HG03457 (cell line): ENCODE measurements around the gene TTC21A.

ENCODE experiments used
- ATAC-seq: cut with Tn5 transposase; IDR thresholded peaks from one replicate; pipeline ENCODE4 v1.9.1; 2021; ENCODE audit warnings: moderate number of reproducible peaks; ENCODE audit not compliant: unreplicated experiment

The TTC21A gene

DNA sequence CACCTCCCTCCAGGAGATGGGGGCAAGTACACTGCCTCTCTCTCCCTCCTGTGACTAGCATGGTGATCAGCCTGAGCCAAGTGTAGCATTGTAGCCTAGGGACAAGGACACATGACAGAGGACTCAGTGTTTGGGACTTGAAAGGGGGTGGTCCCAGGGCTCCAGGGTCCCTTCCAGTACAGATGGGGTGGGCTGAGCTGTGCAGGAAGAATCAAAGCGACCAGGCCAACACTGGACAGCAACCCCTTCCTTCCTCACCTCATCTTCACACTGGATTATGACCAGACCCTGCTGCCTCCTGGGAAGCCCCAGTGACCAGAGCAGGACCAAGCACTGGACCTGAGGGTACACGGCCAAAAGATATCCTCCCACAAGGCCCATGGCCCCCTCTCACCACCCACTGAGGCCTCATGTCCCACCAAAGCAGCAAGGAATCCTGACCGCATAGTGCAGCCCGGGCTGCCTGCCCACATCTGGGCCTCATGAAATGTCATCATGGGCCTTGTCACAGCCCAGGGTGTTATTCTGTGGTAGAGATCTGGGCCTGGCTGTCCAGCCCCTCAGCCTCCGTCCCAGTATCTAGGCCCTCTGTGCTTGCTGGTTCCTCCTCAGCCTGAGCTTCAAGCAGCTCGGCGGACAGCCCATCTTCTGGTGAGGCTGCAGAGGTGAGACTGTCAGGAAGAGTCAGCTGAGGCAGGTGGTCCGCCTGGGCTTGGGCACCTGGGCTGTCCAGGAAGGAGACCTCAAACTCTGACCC, 9.6 kb upstream of the TTC21A start:
- ATAC-seq, result no peak

DNA sequence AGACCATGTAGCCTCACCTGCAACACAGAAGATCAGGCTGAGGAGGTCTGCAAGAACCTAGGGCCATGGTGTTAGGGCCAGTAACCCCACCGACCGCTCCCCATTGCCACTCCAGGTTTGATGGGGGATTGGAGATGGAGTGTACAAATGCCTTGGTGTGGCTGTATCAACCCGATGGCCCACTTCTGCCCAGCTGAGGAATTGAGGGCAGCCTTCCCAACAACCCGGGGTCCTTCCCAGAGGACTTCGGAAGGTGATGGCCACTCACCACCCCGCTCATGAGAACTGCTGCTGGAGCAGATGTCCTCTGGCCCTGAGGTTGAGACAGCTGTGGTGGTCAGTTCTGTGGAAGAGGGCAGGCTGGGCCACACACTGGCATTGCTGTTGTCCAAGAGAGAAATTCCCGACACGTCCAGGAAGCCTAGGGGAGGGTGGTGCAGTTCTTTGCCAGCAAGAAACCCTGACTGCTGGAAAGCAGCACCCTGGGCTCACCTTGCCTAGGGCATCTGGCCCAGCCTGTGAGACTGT, 8.9 kb upstream of the TTC21A start:
- ATAC-seq, result no peak

DNA sequence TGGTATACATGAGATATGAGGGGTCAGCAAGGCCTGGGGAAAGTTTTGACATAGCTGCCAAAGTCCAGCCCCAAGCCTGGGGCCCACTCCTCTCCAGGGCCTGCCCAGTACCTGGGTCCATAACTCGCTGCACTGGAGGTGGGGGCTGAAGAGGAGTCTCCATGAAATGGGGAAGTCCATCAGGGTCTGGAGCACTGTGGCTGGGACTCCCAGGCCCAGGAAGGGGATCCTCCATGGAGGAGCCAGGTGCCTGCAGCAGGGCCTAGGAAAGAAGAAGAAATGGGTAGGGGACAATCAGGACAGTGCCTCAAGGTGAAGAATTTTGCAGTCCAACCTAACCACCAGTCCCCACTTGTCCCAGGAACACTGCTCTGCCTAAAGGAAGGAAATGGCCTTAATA, 8.2 kb upstream of the TTC21A start:
- ATAC-seq, result no peak

GRCh38 chr3:39099738-39100499, 7.6 kb upstream of the TTC21A start:
- no peak for ATAC-seq

DNA sequence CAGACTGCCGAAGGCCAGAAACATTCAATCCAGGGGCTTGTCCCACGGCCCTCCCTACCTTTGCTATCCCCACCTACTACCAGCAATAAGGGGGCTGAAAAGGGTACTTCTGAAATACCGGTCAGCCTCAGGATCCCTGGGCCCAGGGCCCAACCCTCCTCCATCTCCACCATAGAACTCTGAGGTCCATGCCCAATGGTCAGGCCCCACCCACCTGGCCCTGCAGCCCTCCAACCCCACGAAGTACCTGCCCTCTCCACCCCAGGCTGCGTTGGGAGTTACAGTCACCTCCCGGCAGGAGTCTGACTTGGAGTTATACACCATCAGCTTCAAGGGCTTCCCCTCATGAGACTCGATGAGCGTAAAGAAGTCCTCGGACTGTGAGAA, 7.0 kb upstream of the TTC21A start:
- ATAC-seq, result no peak

DNA sequence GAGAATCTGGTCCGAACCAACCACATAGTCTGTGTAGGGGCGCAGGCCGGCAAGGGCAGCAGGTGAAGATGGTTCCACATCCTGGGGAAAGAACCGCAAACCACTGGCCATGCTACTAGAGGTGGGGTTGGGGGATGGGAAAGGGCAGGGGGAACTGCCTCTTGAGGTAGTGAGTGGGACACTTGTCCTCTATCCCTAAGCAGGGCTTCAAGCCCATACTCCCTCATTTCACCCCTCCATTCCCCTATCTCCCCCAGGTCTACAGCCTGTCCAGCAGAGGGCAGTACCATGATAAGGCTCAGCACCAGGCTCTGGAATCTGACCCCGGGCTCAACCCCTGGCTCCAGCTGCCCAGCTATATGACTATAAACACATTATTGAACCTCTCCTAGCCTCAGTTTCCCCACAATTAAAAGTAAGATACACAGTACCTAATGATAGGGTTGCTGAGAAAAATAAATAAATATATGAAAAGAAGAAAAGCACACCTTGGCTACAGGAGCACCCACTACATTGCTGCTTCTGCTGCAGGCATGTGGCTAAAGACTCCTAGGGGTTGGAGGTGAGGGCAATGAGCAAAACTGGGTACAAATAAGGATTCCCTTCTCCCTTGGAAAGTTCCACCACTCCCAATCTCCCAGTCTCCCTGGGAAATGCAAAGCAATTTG, 6.3 kb upstream of the TTC21A start:
- no peak for ATAC-seq

- no peak for ATAC-seq
Observed at GRCh38 chr3:39102504-39103323, 4.8 kb upstream of the TTC21A start.

- no peak for ATAC-seq
Observed at GRCh38 chr3:39103324-39103693, 4.2 kb upstream of the TTC21A start.

DNA sequence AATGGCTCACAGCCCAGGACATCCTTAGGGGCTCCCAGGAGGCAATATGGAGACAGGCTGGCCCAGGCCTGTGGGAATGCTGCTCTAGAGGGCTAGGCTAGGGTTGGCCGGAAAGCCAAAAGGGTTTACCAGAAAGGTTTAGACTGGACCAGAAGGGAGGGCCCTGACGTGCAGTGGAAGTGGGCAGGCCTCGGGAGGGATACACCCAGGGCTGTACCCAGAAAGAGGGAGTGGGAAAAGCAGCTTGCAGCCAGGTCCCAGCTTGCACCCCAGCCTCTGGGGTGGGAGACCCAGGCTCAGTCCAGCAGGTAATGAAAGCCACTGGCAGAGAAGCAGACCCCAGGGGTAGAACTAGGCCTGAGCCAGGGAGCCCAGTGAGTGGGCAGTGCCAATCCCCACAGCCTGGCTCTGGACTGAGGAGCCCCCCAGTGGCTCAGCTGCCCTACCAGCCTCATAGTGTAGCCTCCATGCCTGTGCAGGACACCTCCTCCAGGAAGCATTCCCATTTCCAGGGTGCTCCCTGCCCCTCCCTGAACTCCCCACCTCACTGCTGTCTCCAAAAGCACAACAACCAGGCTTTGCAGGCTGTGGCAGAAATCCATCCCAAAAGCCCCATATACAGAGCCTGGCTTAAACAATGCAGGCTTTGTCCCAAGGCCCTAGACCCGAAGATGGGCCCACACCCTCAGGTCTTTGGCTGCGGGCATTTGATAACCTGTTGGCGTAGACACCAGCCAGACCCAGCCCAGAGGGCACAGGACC, 3.5 kb upstream of the TTC21A start:
- no peak for ATAC-seq

- ATAC-seq, result no peak
Observed at GRCh38 chr3:39104961-39105686, 2.4 kb upstream of the TTC21A start.

DNA sequence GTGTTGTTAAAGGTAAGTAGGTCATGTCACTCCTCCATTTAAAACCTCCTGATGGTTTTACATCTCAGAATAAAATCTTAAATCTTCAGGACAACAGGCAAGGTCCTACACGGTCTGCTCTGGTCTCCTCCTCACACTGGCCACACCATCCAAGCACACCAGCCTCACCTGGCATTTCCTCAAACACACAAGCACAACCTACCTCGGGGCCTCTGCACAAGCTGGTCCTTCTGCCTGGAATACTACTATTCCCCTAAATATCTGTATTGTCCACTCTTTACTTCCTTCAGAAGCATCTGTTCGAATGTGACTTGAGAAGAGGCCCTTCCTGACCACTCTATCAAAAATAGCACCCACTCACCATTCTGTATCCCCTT, 1.8 kb upstream of the TTC21A start:
- no peak for ATAC-seq

GRCh38 chr3:39106281-39106811, 1.1 kb upstream of the TTC21A start:
- ATAC-seq, result no peak

DNA sequence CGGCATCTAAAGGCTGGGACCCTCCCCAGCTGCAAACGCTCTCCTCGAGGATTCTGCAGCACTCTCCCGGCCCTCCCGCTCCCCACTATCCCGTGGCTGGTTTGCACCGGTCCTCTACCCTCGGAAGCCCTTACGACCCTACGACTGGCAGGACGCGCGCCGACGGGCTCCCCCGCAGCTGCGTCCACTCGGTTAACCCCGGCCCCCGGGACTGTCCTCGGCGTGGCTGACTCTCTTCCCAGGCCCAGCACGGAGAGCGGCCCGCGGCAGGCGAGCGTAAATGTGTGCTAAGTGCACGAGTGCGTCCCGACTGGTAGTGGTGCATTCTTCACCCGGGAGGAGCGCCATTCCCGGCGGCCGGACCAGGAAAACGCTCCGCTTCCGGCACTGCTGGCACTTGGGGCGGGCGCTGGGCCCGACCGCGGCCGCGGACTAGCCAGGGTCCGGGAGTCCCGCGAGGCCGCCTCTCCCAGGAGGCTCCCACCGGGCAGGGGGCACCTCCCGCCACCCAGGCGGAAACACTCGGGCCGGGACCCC, 561 bp upstream of the TTC21A start:
- ATAC-seq, result peak; percentile 1

DNA sequence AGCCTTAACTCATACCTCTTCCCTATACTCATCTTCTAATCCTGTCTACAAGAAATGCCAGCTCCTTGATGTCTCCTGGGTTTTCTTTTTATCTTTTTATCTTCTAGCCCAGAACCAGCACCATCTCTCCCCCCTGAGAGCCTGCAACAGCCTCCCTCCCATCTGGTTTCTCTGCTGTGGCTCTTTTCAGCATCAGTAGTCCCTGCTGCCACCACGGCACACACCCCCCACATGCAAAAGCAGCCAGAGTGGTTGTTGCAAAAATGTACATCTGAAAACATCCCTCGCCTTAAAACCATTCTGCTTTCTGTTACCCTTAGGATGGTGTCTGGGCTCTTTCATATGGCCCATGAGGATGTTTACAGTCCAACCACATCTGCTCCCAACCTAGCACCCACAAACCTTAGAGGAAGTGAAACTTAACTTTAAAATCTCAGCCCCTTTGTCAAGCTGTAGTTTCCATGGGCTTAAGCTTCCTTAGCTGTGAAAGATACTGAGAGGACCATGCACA, 775 bp downstream of the TTC21A start:
- peak; percentile 84 for ATAC-seq

DNA sequence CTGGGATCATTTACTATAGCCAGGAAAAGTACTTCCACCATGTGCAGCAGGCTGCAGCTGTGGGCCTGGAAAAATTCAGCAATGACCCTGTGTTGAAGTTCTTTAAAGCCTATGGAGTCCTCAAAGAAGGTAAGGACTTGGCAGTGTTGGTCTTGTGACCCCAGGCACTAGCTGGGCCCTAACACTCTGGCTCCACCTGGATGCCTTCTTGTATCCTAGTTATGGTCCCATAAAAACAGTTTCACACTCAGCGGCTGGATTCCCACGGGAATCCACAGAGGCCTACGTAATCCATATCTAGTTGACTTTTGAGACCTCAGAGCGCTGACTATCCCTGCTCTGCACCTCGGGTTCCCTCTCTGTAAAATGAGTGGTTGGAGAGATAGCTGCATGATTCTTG, 1.6 kb downstream of the TTC21A start:
- ATAC-seq, result no peak

DNA sequence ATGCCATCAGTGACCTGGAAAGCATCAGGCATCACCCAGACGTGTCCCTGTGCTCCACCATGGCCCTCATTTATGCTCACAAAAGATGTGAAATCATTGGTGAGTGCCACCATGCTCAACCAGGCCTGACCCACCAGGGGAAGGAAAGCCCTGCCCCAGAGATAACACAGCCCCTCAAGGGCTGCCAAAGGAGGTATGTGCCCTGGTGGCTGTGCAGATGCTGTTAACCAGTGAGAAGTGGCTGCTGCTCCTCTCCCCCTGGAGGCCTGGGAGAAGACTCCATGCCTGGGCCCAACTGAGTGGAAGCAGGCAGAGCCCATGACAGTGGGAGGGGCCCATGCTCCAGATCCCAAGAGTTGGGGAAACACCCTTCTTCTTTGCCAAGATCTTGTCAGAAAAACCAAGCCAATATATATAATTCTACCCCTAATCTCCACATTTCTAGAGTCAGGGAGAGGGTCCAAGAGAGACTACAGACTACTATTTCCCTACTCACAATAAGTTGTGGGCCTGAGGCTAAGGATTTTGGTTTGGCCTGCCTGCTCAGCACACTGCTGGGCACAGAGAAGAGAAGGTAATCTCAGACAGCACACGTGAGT, 2.7 kb downstream of the TTC21A start:
- ATAC-seq, result no peak

GRCh38 chr3:39112113-39112512, 4.6 kb downstream of the TTC21A start:
- ATAC-seq, result no peak

DNA sequence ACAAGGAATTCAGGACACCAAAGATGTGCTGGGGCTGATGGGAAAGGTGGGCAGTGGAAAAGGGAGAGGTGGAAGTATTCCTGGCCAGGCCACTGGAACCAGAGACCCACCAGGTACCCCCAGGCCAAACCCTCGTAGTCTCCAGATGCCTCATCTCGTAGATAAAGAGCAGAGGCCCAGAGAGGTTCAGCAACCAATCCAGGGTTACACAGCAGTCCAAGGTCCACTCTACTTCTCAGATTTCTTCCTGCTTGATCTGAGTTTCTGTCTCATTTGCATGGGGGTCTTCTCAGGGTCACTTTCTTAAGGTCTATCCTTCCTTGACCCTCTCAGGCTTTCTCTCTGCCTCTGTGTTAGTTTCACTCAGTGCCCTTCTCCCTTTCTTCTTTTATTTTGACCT, 5.1 kb downstream of the TTC21A start:
- no peak for ATAC-seq
